H1 (cell line): ENCODE data around the gene PDSS1. TPM values are rescaled to one million over a fixed set of nuclear protein-coding genes. Genes with fewer than 3 reads are reported as not detected.

ENCODE experiments used
- CTCF ChIA-PET: fragments of 300-600 bp; sonication (Branson Sonifier 250); formaldehyde crosslinking; loops from one replicate; lab custom pipeline; 2021; ENCODE audit not compliant: partially characterized antibody; lab: Charles Lee
- POLR2A ChIA-PET: fragments of 300-600 bp; sonication (Branson Sonifier 250); formaldehyde crosslinking; loops from one replicate; lab custom pipeline; 2021; ENCODE audit warnings: inconsistent platforms; ENCODE audit not compliant: partially characterized antibody; lab: Charles Lee
- DNase-seq, 2 experiments: peaks; one replicate each; pipeline versions ENCODE4 v3.0.0 to v3.0.0-alpha.2; 2010 to 2022; ENCODE audit warnings: low spot score in 2 of 2, low read depth in 1 of 2, mixed read lengths in 1 of 2
- FAIRE-seq: peaks from 2 replicates; lab custom pipeline; 2011; peaks lifted over from hg19 to GRCh38; lab: Jason Lieb, UNC
- H2AFZ ChIP-seq: 2 replicates; pipeline ENCODE4 v1.8.1; 2012; ENCODE audit warnings: low read length, inconsistent platforms
- H2AK5ac ChIP-seq: 2 replicates; pipeline ENCODE4 v1.6.1; 2013; ENCODE audit warnings: low read depth, low read length
- H2BK120ac ChIP-seq: replicated peaks from 2 replicates; pipeline ENCODE3; 2013; ENCODE audit warnings: low read depth, low read length, inconsistent platforms
- H2BK12ac ChIP-seq: 2 replicates; pipeline ENCODE4 v1.6.1; 2013; ENCODE audit warnings: low read depth, low read length
- H2BK15ac ChIP-seq: 2 replicates; pipeline ENCODE4 v1.6.1; 2013; ENCODE audit warnings: low read length
- H2BK20ac ChIP-seq: 2 replicates; pipeline ENCODE4 v1.6.1; 2013; ENCODE audit warnings: low read length
- H2BK5ac ChIP-seq: 2 replicates; pipeline ENCODE4 v1.6.1; 2013; ENCODE audit warnings: low read depth, low read length
- H3K14ac ChIP-seq: 2 replicates; pipeline ENCODE4 v1.6.1; 2013; ENCODE audit warnings: inconsistent platforms; ENCODE audit not compliant: insufficient read length
- H3K18ac ChIP-seq: 2 replicates; pipeline ENCODE4 v1.6.1; 2013; ENCODE audit warnings: low read length; ENCODE audit errors: extremely low read depth
- H3K23ac ChIP-seq: 2 replicates; pipeline ENCODE4 v1.6.1; 2013; ENCODE audit warnings: inconsistent platforms; ENCODE audit not compliant: insufficient read length
- H3K23me2 ChIP-seq: 2 replicates; pipeline ENCODE4 v1.6.1; 2013; ENCODE audit warnings: low read depth, low read length
- H3K27ac ChIP-seq: 2 replicates; pipeline ENCODE4 v1.6.1; 2011; ENCODE audit warnings: low read depth, low read length, inconsistent platforms
- H3K27me3 ChIP-seq, 4 experiments: replicated peaks in 1 of 4; 1 replicate in 1 of 4; 2 replicates in 3 of 4; pipeline versions ENCODE4 v1.6.1 to v1.8.1; 2011 to 2013; ENCODE audit warnings: low read length in 3 of 4, mild to moderate bottlenecking in 3 of 4, inconsistent platforms in 2 of 4, mixed read lengths in 2 of 4, moderate library complexity in 1 of 4; ENCODE audit not compliant: control insufficient read depth in 3 of 4, insufficient read depth in 3 of 4; ENCODE audit errors: extremely low read depth in 1 of 4
- H3K36me3 ChIP-seq, 4 experiments: 2 replicates each; pipeline versions ENCODE4 v1.6.1 to v1.8.1; 2011 to 2013; ENCODE audit warnings: mild to moderate bottlenecking in 4 of 4, low read length in 3 of 4, moderate library complexity in 2 of 4, control low read depth in 1 of 4, inconsistent platforms in 1 of 4; ENCODE audit not compliant: insufficient read depth in 4 of 4, control insufficient read depth in 2 of 4
- H3K4ac ChIP-seq: replicated peaks from 2 replicates; pipeline ENCODE3; 2013; ENCODE audit warnings: low read length, low read depth, mixed read lengths, inconsistent platforms; ENCODE audit not compliant: insufficient read length
- H3K4me1 ChIP-seq, 4 experiments: replicated peaks in 1 of 4; 1 replicate in 1 of 4; 2 replicates in 3 of 4; pipeline versions ENCODE4 v1.6.1 to v1.8.1; 2011 to 2013; ENCODE audit warnings: low read length in 3 of 4, inconsistent platforms in 2 of 4, mixed read lengths in 1 of 4; ENCODE audit not compliant: insufficient read depth in 4 of 4, control insufficient read depth in 3 of 4
- H3K4me2 ChIP-seq, 2 experiments: 2 replicates each; pipeline versions ENCODE4 v1.6.1 to v1.8.1; 2011 to 2013; ENCODE audit warnings: low read depth in 2 of 2, low read length in 2 of 2, control low read depth in 1 of 2, inconsistent platforms in 1 of 2, mild to moderate bottlenecking in 1 of 2; ENCODE audit not compliant: insufficient read depth in 1 of 2
- H3K4me3 ChIP-seq, 4 experiments: fragments of 200-600, 300-600 bp in 1 of 4; sonication (generic), shearing (Covaris generic), sonication (Bioruptor Twin) in 1 of 4; 2 replicates each; pipeline versions ENCODE4 v1.5.1 to v1.8.1; 2011 to 2016; ENCODE audit warnings: low read length in 4 of 4, low read depth in 3 of 4, control low read depth in 2 of 4, inconsistent platforms in 2 of 4, mild to moderate bottlenecking in 2 of 4, mixed read lengths in 1 of 4, moderate library complexity in 1 of 4; ENCODE audit not compliant: insufficient read depth in 2 of 4; ENCODE audit errors: extremely low read depth in 1 of 4
- H3K56ac ChIP-seq: replicated peaks from 2 replicates; pipeline ENCODE3; 2013; ENCODE audit warnings: low read depth, mild to moderate bottlenecking, mixed read lengths, low read length, inconsistent platforms; ENCODE audit not compliant: insufficient read length
- H3K79me1 ChIP-seq: 2 replicates; pipeline ENCODE4 v1.6.1; 2013; ENCODE audit warnings: low read depth, low read length, control low read depth
- H3K79me2 ChIP-seq, 2 experiments: 2 replicates each; pipeline versions ENCODE4 v1.6.1 to v1.8.1; 2012 to 2013; ENCODE audit warnings: low read length in 2 of 2, mild to moderate bottlenecking in 2 of 2, inconsistent platforms in 1 of 2; ENCODE audit not compliant: insufficient read depth in 2 of 2, control insufficient read depth in 1 of 2
- H3K9ac ChIP-seq, 4 experiments: replicated peaks in 1 of 4; 1 replicate in 1 of 4; 2 replicates in 3 of 4; pipeline versions ENCODE4 v1.6.1 to v1.8.1; 2011 to 2013; ENCODE audit warnings: low read depth in 3 of 4, low read length in 3 of 4, control low read depth in 2 of 4, mild to moderate bottlenecking in 2 of 4, moderate library complexity in 2 of 4, inconsistent platforms in 1 of 4; ENCODE audit errors: extremely low read depth in 1 of 4
- H3K9me3 ChIP-seq, 2 experiments: 2 replicates each; pipeline versions ENCODE4 v1.6.1 to v1.8.1; 2012 to 2013; ENCODE audit warnings: mild to moderate bottlenecking in 2 of 2, moderate library complexity in 2 of 2, control low read depth in 1 of 2, inconsistent platforms in 1 of 2, low read depth in 1 of 2, low read length in 1 of 2, mixed read lengths in 1 of 2; ENCODE audit not compliant: insufficient read depth in 2 of 2
- H4K20me1 ChIP-seq, 2 experiments: replicated peaks in 1 of 2; 2 replicates each; pipeline versions ENCODE3 to v1.8.1; 2011 to 2013; ENCODE audit warnings: inconsistent platforms in 2 of 2, low read length in 2 of 2, mild to moderate bottlenecking in 1 of 2; ENCODE audit not compliant: insufficient read depth in 2 of 2, control insufficient read depth in 1 of 2
- H4K5ac ChIP-seq: 2 replicates; pipeline ENCODE4 v1.6.1; 2013; ENCODE audit warnings: low read length, low read depth, mixed read lengths, inconsistent platforms; ENCODE audit not compliant: insufficient read length
- H4K8ac ChIP-seq: 2 replicates; pipeline ENCODE4 v1.8.0; 2013; ENCODE audit warnings: mild to moderate bottlenecking, moderate library complexity, low read length, inconsistent platforms; ENCODE audit not compliant: insufficient read depth; ENCODE audit errors: extremely low read depth
- H4K91ac ChIP-seq: replicated peaks from 2 replicates; pipeline ENCODE3; 2013; ENCODE audit warnings: low read length, mixed read lengths, inconsistent platforms; ENCODE audit not compliant: insufficient read length
- BCL11A ChIP-seq, 2 experiments: IDR thresholded peaks; one replicate each; pipeline ENCODE4 v1.6.1; 2011; ENCODE audit warnings: low read depth in 2 of 2, low read length in 2 of 2, mild to moderate bottlenecking in 2 of 2
- CTCF ChIP-seq, 3 experiments: IDR thresholded peaks; 1 replicate in 2 of 3; 2 replicates in 1 of 3; pipeline versions ENCODE4 v1.5.1 to v1.6.1; 2011; ENCODE audit warnings: low read length in 3 of 3, mild to moderate bottlenecking in 3 of 3, inconsistent platforms in 2 of 3, low read depth in 1 of 3, moderate library complexity in 1 of 3; ENCODE audit not compliant: insufficient read depth in 1 of 3; ENCODE audit errors: control extremely low read depth in 1 of 3
- NANOG ChIP-seq: IDR thresholded peaks from 2 replicates; pipeline ENCODE4 v1.6.1; 2011; ENCODE audit warnings: low read length, low read depth, mild to moderate bottlenecking, inconsistent platforms; ENCODE audit not compliant: insufficient read depth, poor library complexity, severe bottlenecking
- SIX5 ChIP-seq: IDR thresholded peaks from 2 replicates; pipeline ENCODE4 v1.6.1; 2011; ENCODE audit warnings: mild to moderate bottlenecking, low read depth, low read length
- SP2 ChIP-seq: IDR thresholded peaks from 2 replicates; pipeline ENCODE4 v1.6.1; 2012; ENCODE audit warnings: mild to moderate bottlenecking, low read length, inconsistent platforms
- SRF ChIP-seq: IDR thresholded peaks from 2 replicates; pipeline ENCODE4 v1.6.1; 2011; ENCODE audit warnings: mild to moderate bottlenecking, low read depth, low read length, moderate library complexity
- TAF7 ChIP-seq: optimal IDR thresholded peaks from 2 replicates; pipeline ENCODE3; 2011; ENCODE audit warnings: low read depth, mild to moderate bottlenecking, inconsistent platforms, low read length, moderate library complexity, borderline replicate concordance
- WGBS, 2 experiments: shearing (Covaris generic) in 1 of 2; methylation state at CpG; one replicate each; pipeline versions ENCODE4 v1.1.6 to v1.1.7; 2013 to 2015; ENCODE audit warnings: low lambda C conversion rate in 2 of 2, mixed read lengths in 2 of 2, inconsistent platforms in 1 of 2, low coverage in 1 of 2, missing lambda C conversion rate in 1 of 2; ENCODE audit not compliant: insufficient replicate concordance in 2 of 2, insufficient coverage in 1 of 2, insufficient read length in 1 of 2; ENCODE audit errors: extremely low coverage in 1 of 2, missing lambda C conversion rate in 1 of 2; 5-methylcytosine and 5-hydroxymethylcytosine counted together
- polyA plus RNA-seq, 7 experiments: library from polyadenylated mRNA; depleted of rRNA in 3 of 7; stranded (reverse) in 5 of 7; unstranded in 2 of 7; fragments of >200 nt in 5 of 7; fragments of 200-250 nt in 2 of 7; gene quantifications; 1 replicate in 5 of 7; 2 replicates in 1 of 7; 4 replicates in 1 of 7; pipeline versions ENCODE4 v1.2.1 to v1.2.3, GENCODE V29; 2011 to 2013; ENCODE audit warnings: missing spikeins in 2 of 7, mixed read lengths in 2 of 7
- total RNA-seq: library from RNA; stranded (reverse); fragmentation: NEBNext Ultra II Directional; extraction: Animal tissue kit (Norgen Biotek cat#: 25700); gene quantifications from 2 replicates; pipeline ENCODE4 v1.2.1, GENCODE V29; 2021

Gene PDSS1
- total and polyA plus RNA-seq, 2 of the 8 experiments (the other 6 are each of a cell fraction or from before 2014, with no cell fraction given), result 21.3 to 26.0 TPM

- peaks cover 2 to 57% (median 31%) of the 10 kb centered on the region in 4 experiments; a peak in 6 of 8 replicates for H3K36me3 ChIP-seq
- no peak overlapping the region for H2BK12ac ChIP-seq
- H3K14ac ChIP-seq, result no peak overlapping the region
- no peak overlapping the region for H3K4me3 ChIP-seq
- H3K18ac ChIP-seq, result no peak overlapping the region
- no peak overlapping the region for H2BK120ac ChIP-seq
- H3K4me2 ChIP-seq, result no peak overlapping the region
- no peak overlapping the region for H4K8ac ChIP-seq
- H3K9ac ChIP-seq, result no peak overlapping the region
- 86% methylated on average over 6 of the region's 6 CpGs; no CpG with 5 or more reads in 1 of the 2 experiments for WGBS, 2 experiments
- FAIRE-seq, result no peak
- ChIA-PET POLR2A (no interaction called here), CTCF (interaction anchor here (2.6 kb wide), 1 partner anchor 10 kb away, joined by 6 read pairs; no protein-coding TSS in a partner anchor)
- H3K4ac ChIP-seq, result no peak overlapping the region
- no peak overlapping the region for H2AFZ ChIP-seq
- no peak overlapping the region for H2BK5ac ChIP-seq
- no peak overlapping the region for H4K91ac ChIP-seq
- no peak overlapping the region for H2AK5ac ChIP-seq
- no peak for DNase-seq
- no peak overlapping the region for H4K5ac ChIP-seq
- peaks cover 0 to 3% (median under 1%) of the 10 kb centered on the region in 4 experiments; a peak in 2 of 7 replicates for H3K4me1 ChIP-seq
- no peak overlapping the region for H3K56ac ChIP-seq
- H2BK15ac ChIP-seq, result no peak overlapping the region
- no peak overlapping the region for H2BK20ac ChIP-seq
- no peaks in the 10 kb centered on the region for H3K9me3 ChIP-seq
- no peak overlapping the region for H3K23ac ChIP-seq
- H3K79me2 ChIP-seq, result no peaks in the 10 kb centered on the region
- H3K27ac ChIP-seq, result no peak overlapping the region
- no peaks in the 10 kb centered on the region for H3K79me1 ChIP-seq
- H3K27me3 ChIP-seq, result no peaks in the 10 kb centered on the region
- no peaks in the 10 kb centered on the region for H4K20me1 ChIP-seq
- H3K23me2 ChIP-seq, result no peaks in the 10 kb centered on the region
- no peak for TF ChIP-seq SIX5
- no peak for TF ChIP-seq SP2
- no peak for TF ChIP-seq BCL11A (IDR thresholded peaks at IDR 0.05; ENCODE audit: low read depth in 2 of 2, low read length in 2 of 2)
- no peak for TF ChIP-seq CTCF (IDR thresholded peaks at IDR 0.05; ENCODE audit: control extremely low read depth in 1 of 3, insufficient read depth in 1 of 3, low read depth in 1 of 3, low read length in 3 of 3)
- TF ChIP-seq TAF7, result no peak
- TF ChIP-seq NANOG, result no peak
- TF ChIP-seq SRF, result no peak
Measured at GRCh38 chr10:26739071-26739631, 41.6 kb downstream of the PDSS1 start.
